ENCODE measurements around the gene HLCS. TPM values are rescaled to one million over a fixed set of nuclear protein-coding genes. Genes with fewer than 3 reads are reported as not detected.

Gene HLCS
- total and polyA plus RNA-seq, 10 of the 15 experiments (the other 5 are each of a cell fraction or from before 2014, with no cell fraction given) = 1.5 to 12.7 (median 9.6) TPM

GRCh38 chr21:36964398-36964797 is 2.1 kb downstream of the HLCS start:
- Histone ChIP-seq H3K79me2 (ENCODE audit: control insufficient read depth, insufficient read depth, low read length) (peaks cover 2% of the 10 kb centered on the region; the same call in 1 of the 2 replicates), H3K4me3 (no peak overlapping the region), H3K4me2 (ENCODE audit: control insufficient read depth, insufficient read depth) (peak overlapping the region; percentile 42), H3K27ac (ENCODE audit: control insufficient read depth, insufficient read depth) (no peak overlapping the region), H3K4me1 (ENCODE audit: control insufficient read depth, insufficient read depth, low read length) (peaks cover 15% of the 10 kb centered on the region), H4K20me1 (ENCODE audit: control insufficient read depth, insufficient read depth) (no peaks in the 10 kb centered on the region), H2AFZ (ENCODE audit: control insufficient read depth, low read depth, low read length) (no peak overlapping the region), H3K36me3 (ENCODE audit: control insufficient read depth in 2 of 2, insufficient read depth in 2 of 2, low read length in 1 of 2) (no peaks in the 10 kb centered on the region), H3K9me3 (replicated peaks; ENCODE audit: control insufficient read depth, insufficient read depth, low read length) (no peaks in the 10 kb centered on the region), H3K27me3 (replicated peaks in 1 of 2; ENCODE audit: control insufficient read depth in 2 of 2, insufficient read depth in 2 of 2, low read length in 1 of 2) (no peaks in the 10 kb centered on the region), H3K9ac (ENCODE audit: control insufficient read depth, insufficient read depth, low read length) (no peak overlapping the region)
- no peak for DNase-seq (ENCODE audit: low read depth, low spot score)
- ChIA-PET CTCF (interaction anchor here (0.9 to 3.5 kb wide), 4 partner anchors 11 to 46 kb away, joined by 3 to 22 read pairs (median 14); no protein-coding TSS in a partner anchor), POLR2A (interaction anchor here (0.5 to 1.3 kb wide), 2 partner anchors 15 to 520 kb away, joined by 3 to 4 read pairs; no protein-coding TSS in a partner anchor), SMC1A (ENCODE audit: uncharacterized antibody, unreplicated experiment) (interaction anchor here (0.9 to 1.9 kb wide), 4 partner anchors 13 to 26 kb away, joined by 3 to 5 read pairs (median 4); no protein-coding TSS in a partner anchor), RAD21 (ENCODE audit: unreplicated experiment) (interaction anchor here (2.6 kb wide), 1 partner anchor 13 kb away, joined by 14 read pairs; no protein-coding TSS in a partner anchor)
- in situ Hi-C loops (cut with MboI) (no loop called here), intact Hi-C loops (cut with micrococcal nuclease; ENCODE audit: unreplicated experiment) (loop anchor here (10.0 kb wide), 1 partner anchor 290 kb away; no protein-coding TSS in a partner anchor)
- WGBS (ENCODE audit: insufficient coverage, insufficient replicate concordance, low lambda C conversion rate, missing lambda C conversion rate) = 86% methylated on average over 4 of the region's 4 CpGs
- ATAC-seq = no peak
- BruUV-seq (replicated peaks) = no TSS peak
- peak; percentile 76 for FAIRE-seq
- TF ChIP-seq RUNX3 (IDR thresholded peaks at IDR 0.05; ENCODE audit: low read length) = no peak
- no peak for TF ChIP-seq TBL1XR1 (IDR thresholded peaks at IDR 0.05; ENCODE audit: low read depth, low read length)
- TF ChIP-seq EED (IDR thresholded peaks at IDR 0.05; ENCODE audit: low read depth) = no peak
- TF ChIP-seq TCF3 (IDR thresholded peaks at IDR 0.05; ENCODE audit: borderline replicate concordance, insufficient read depth, low read depth, low read length) = no peak
- no peak for TF ChIP-seq ZNF592 (IDR thresholded peaks at IDR 0.05)
- TF ChIP-seq SUZ12 (IDR thresholded peaks at IDR 0.05; ENCODE audit: unreplicated experiment) = no peak
- TF ChIP-seq ATF7 (IDR thresholded peaks at IDR 0.05; ENCODE audit: low read depth) = no peak
- TF ChIP-seq ZNF384 (IDR thresholded peaks at IDR 0.05; ENCODE audit: borderline replicate concordance, low read depth, low read length) = no peak
- TF ChIP-seq POLR2A (IDR thresholded peaks at IDR 0.05; ENCODE audit: low read depth, low read length) = no peak
- TF ChIP-seq ESRRA (IDR thresholded peaks at IDR 0.05; ENCODE audit: low read length) = no peak
- TF ChIP-seq BCL11A (IDR thresholded peaks at IDR 0.05; ENCODE audit: low read depth, low read length) = no peak
- no peak for TF ChIP-seq IKZF2 (IDR thresholded peaks at IDR 0.05)
- TF ChIP-seq HDAC2 (IDR thresholded peaks at IDR 0.05) = no peak
- TF ChIP-seq HDGF (IDR thresholded peaks at IDR 0.05) = no peak
- no peak for TF ChIP-seq HCFC1 (IDR thresholded peaks at IDR 0.05; ENCODE audit: low read length)
- no peak for TF ChIP-seq HDAC6 (IDR thresholded peaks at IDR 0.05; ENCODE audit: unreplicated experiment)
- TF ChIP-seq ZBED1 (IDR thresholded peaks at IDR 0.05; ENCODE audit: borderline replicate concordance) = no peak
- TF ChIP-seq SKIL (IDR thresholded peaks at IDR 0.05; ENCODE audit: low read depth, poor library complexity, severe bottlenecking) = no peak

All from GM12878 (cell line).